Measurements from ENCODE around the gene FUOM.
"Not testable (repeated sequence)": the region's sequence is repeated elsewhere in the genome, so short reads cannot be mapped to it uniquely, and the experiment has no call there.

FUOM gene

DNA sequence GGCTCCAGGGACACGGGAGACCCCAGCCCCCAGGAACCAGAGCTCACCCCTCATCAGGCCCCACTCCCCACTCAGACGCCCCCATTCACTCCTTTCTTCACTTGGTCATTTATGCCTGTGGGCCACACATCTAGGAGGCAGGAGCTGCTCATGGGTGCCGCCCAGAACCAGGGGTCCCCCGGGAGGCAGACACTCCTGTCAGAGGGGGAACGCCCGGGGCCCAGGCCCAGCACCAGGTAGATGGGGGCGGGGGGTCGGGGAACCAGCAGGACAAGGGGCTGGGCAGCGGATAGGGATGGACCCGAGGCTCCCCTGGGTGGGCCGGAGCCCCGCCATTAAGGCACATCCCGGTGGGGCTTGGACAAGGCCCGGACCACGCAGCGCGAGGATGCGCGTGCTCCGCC, 33.0 kb downstream of the FUOM start:
- no peak overlapping the region for H3K4me3 ChIP-seq (ENCODE audit: control insufficient read depth, low read depth, low read length)
- TF ChIP-seq, protein P1, sequence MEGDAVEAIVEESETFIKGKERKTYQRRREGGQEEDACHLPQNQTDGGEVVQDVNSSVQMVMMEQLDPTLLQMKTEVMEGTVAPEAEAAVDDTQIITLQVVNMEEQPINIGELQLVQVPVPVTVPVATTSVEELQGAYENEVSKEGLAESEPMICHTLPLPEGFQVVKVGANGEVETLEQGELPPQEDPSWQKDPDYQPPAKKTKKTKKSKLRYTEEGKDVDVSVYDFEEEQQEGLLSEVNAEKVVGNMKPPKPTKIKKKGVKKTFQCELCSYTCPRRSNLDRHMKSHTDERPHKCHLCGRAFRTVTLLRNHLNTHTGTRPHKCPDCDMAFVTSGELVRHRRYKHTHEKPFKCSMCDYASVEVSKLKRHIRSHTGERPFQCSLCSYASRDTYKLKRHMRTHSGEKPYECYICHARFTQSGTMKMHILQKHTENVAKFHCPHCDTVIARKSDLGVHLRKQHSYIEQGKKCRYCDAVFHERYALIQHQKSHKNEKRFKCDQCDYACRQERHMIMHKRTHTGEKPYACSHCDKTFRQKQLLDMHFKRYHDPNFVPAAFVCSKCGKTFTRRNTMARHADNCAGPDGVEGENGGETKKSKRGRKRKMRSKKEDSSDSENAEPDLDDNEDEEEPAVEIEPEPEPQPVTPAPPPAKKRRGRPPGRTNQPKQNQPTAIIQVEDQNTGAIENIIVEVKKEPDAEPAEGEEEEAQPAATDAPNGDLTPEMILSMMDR (conservative IDR thresholded peaks at IDR 0.05; ENCODE audit: control insufficient read depth, insufficient read depth, low read depth, low read length): no peak
- no peak for DNase-seq (ENCODE audit: low read depth)

DNA sequence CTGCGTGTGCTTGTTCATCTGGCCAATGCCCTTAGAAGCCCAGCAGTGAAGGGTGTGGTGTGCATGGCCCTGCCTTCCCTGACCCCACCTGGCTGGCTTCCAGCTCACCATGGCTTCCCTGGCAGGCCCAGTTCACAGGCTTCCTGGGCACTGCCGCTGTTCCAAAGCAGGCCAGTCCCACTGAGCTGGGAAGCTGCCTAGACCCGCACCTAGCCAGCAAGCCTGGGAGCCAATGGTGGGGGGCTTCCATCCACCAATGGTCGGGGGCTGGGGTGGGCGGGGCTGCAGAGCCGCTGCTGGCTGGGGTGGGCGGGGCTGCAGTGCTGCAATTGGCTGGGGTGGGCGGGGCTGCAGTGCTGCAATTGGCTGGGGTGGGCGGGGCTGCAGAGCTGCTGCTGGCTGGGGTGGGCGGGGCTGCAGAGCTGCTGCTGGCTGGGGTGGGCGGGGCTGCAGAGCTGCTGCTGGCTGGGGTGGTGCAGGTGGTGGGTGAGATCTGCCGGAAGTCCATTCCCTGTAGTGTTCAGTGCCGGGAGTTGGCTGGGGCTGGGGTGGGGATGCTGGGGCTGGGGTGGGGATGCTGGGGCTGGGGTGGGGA, 33.5 kb downstream of the FUOM start:
- no peak overlapping the region for H3K4me3 ChIP-seq (ENCODE audit: control insufficient read depth, low read depth, low read length)
- peak; percentile 32 for DNase-seq (ENCODE audit: low read depth)
- TF ChIP-seq, protein P1 (conservative IDR thresholded peaks at IDR 0.05; ENCODE audit: control insufficient read depth, insufficient read depth, low read depth, low read length): no peak

DNA sequence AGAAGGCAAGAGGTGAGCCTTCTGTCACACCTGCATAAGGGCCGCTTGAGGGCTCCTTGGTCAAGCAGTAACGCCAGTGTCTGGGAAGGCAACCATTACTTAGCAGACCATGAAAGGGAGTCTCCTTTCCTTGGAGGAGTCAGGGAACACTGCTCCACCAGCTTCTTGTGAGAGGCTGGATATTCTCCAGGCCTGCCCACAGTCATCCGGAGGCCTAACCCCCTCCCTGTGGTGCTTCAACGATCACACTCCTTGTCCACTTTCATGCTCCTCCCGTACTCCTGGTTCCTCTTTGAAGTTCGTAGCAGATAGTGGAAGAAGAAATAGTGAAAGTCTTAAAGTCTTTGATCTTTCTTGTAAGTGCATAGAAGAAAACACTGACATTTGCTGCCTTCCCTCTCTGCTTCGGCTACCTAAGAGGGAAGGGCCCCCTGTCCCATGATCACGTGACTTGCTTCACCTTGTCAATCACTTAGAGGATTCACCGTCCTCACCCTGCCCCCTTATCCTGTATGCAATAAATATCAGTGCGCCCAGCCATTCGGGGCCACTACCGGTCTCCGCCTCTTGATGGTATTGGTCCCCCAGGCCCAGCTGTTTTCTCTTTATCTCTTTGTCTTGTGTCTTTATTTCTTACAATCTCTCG, 35.6 kb downstream of the FUOM start:
- not testable (repeated sequence) for H3K4me3 ChIP-seq (ENCODE audit: control insufficient read depth, low read depth, low read length); DNase-seq (ENCODE audit: low read depth)

DNA sequence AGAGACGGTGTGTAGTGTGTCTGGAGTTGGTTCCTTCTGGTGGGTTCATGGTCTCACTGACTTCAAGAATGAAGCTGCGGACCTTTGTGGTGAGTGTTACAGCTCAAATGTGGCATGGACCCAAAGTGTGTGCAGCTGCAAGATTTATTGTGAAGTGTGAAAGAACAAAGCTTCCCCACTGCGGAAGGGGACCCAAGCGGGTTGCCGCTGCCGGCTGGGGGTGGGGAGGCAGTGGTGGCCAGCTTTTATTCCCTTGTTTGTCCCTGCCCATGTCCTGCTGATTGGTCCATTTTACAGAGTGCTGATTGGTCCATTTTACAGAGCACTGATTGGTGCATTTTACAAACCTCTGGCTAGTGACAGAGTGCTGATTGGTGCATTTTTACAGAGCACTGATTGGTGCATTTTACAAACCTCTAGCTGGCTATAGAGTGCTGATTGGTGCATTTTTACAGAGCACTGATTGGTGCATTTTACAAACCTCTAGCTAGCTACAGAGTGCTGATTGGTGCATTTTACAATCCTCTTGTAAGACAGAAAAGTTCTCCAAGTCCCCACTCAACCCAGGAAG, 36.9 kb downstream of the FUOM start:
- not testable (repeated sequence) for DNase-seq (ENCODE audit: low read depth); H3K4me3 ChIP-seq (ENCODE audit: control insufficient read depth, low read depth, low read length)

DNA sequence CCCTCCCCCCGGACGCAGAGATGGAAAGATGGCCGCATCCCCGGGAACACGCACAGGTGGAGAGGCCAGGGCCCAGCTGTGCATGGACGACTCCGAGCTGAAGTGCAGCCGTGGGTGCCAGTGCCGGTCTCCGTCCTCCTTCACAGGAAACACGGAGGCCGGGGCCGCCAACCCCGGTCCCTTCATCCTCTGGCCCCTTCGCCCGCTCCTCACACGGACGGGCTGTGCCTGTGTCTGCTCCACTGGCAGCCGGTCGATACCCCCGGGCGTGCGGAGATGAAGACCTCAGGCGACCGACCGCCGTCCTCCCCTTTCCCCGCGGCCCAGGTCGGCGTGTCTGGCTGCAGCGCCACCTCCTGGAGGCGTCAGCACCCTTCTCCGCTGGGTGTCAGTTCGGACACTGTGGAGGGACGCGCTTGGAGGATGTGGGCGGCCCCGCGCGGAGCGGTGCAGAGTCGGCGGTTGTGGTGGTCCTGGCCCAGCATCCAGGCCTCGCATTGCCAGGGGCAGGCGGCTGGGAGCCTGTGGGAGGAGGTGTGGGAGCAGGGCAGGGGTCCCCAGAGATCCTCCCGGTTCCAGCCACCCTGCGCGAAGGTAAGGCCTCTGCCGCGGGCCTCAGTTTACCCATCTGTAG, 39.2 kb downstream of the FUOM start:
- TF ChIP-seq, protein P1 (conservative IDR thresholded peaks at IDR 0.05; ENCODE audit: control insufficient read depth, insufficient read depth, low read depth, low read length): peak; percentile 55
- DNase-seq (ENCODE audit: low read depth): peak; percentile 42
- peak overlapping the region; percentile 34 for H3K4me3 ChIP-seq (ENCODE audit: control insufficient read depth, low read depth, low read length)

DNA sequence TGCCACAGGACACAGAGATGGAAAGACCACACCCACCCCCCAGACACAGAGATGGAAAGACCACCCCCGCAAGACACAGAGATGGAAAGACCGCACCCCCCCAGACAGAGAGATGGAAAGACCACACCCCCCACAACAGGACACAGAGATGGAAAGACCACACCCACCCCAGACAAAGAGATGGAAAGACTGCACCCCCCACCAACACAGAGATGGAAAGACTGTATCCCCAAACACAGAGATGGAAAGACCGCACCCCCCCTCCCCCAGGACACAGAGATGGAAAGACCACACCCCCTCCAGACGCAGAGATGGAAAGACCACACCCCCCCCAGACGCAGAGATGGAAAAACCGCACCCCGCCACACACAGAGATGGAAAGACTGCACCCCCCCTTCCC, 41.1 kb downstream of the FUOM start:
- TF ChIP-seq, protein P1 (conservative IDR thresholded peaks at IDR 0.05; ENCODE audit: control insufficient read depth, insufficient read depth, low read depth, low read length): no peak
- H3K4me3 ChIP-seq (ENCODE audit: control insufficient read depth, low read depth, low read length): no peak overlapping the region

DNA sequence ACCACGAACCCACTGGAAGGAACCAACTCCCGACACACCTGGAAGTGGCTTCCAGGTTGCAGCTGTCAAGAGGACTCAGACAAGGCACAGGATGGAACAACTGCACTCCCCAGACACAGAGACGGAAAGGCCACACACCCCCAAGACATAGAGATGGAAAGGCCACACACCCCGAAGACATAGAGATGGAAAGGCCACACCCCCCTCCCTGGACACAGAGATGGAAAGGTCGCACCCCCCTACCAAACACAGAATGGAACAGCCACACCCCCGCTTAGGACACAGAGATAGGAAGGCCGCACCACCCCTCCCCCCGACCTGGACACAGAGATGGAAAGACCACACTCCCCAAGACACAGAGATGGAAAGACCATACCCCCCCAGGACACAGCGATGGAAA, 41.6 kb downstream of the FUOM start:
- TF ChIP-seq, protein P1 (conservative IDR thresholded peaks at IDR 0.05; ENCODE audit: control insufficient read depth, insufficient read depth, low read depth, low read length): no peak
- no peak for DNase-seq (ENCODE audit: low read depth)
- H3K4me3 ChIP-seq (ENCODE audit: control insufficient read depth, low read depth, low read length): no peak overlapping the region

More for the DNA sequence above, 41.1 kb downstream of the FUOM start:
- DNase-seq (ENCODE audit: low read depth): no peak
